IPS-15b (cell line): ENCODE data around the gene GPC6.

ENCODE experiments used
- H3K27me3 ChIP-seq: one replicate; pipeline ENCODE4 v1.6.1; 2013; ENCODE audit warnings: low read length; ENCODE audit not compliant: control insufficient read depth, insufficient read depth
- H3K36me3 ChIP-seq: one replicate; pipeline ENCODE4 v1.6.1; 2013; ENCODE audit warnings: low read length; ENCODE audit not compliant: control insufficient read depth, insufficient read depth
- H3K4me1 ChIP-seq: one replicate; pipeline ENCODE4 v1.6.1; 2013; ENCODE audit warnings: mild to moderate bottlenecking, low read length; ENCODE audit not compliant: control insufficient read depth, insufficient read depth
- H3K4me3 ChIP-seq: one replicate; pipeline ENCODE4 v1.5.1; 2013; ENCODE audit warnings: low read depth, low read length
- H3K9ac ChIP-seq: one replicate; pipeline ENCODE4 v1.6.1; 2013; ENCODE audit warnings: low read depth, mild to moderate bottlenecking, low read length
- H3K9me3 ChIP-seq: one replicate; pipeline ENCODE4 v1.6.1; 2013; ENCODE audit warnings: mild to moderate bottlenecking, low read length; ENCODE audit not compliant: control insufficient read depth, insufficient read depth

The GPC6 gene

GRCh38 chr13:93496985-93497673, 270.5 kb downstream of the GPC6 start:
- Histone ChIP-seq H3K9ac (no peak overlapping the region), H3K36me3 (no peaks in the 10 kb centered on the region), H3K4me1 (no peaks in the 10 kb centered on the region), H3K9me3 (no peaks in the 10 kb centered on the region), H3K27me3 (no peaks in the 10 kb centered on the region), H3K4me3 (no peak overlapping the region)

- Histone ChIP-seq H3K4me3 (no peak overlapping the region), H3K4me1 (no peaks in the 10 kb centered on the region), H3K36me3 (no peaks in the 10 kb centered on the region), H3K9ac (no peak overlapping the region), H3K9me3 (no peaks in the 10 kb centered on the region), H3K27me3 (no peaks in the 10 kb centered on the region)
These were observed 273.4 kb downstream of the GPC6 start for GRCh38 chr13:93499991-93500390.

GRCh38 chr13:93502071-93502470, 275.5 kb downstream of the GPC6 start:
- Histone ChIP-seq H3K9me3 (no peaks in the 10 kb centered on the region), H3K4me1 (no peaks in the 10 kb centered on the region), H3K9ac (no peak overlapping the region), H3K36me3 (no peaks in the 10 kb centered on the region), H3K27me3 (no peaks in the 10 kb centered on the region), H3K4me3 (no peak overlapping the region)

- H3K9ac ChIP-seq: no peak overlapping the region
- H3K4me1 ChIP-seq: no peaks in the 10 kb centered on the region
- H3K9me3 ChIP-seq: no peaks in the 10 kb centered on the region
- no peaks in the 10 kb centered on the region for H3K36me3 ChIP-seq
- no peak overlapping the region for H3K4me3 ChIP-seq
- H3K27me3 ChIP-seq: no peaks in the 10 kb centered on the region
These were observed 276.5 kb downstream of the GPC6 start for GRCh38 chr13:93502987-93503615.

GRCh38 chr13:93505104-93505952, 278.7 kb downstream of the GPC6 start:
- Histone ChIP-seq H3K4me3 (no peak overlapping the region), H3K9me3 (no peaks in the 10 kb centered on the region), H3K4me1 (peaks cover 4% of the 10 kb centered on the region), H3K9ac (no peak overlapping the region), H3K36me3 (no peaks in the 10 kb centered on the region), H3K27me3 (no peaks in the 10 kb centered on the region)

GRCh38 chr13:93511011-93511410, 284.4 kb downstream of the GPC6 start:
- Histone ChIP-seq H3K9ac (no peak overlapping the region), H3K4me1 (peaks cover 4% of the 10 kb centered on the region), H3K36me3 (no peaks in the 10 kb centered on the region), H3K27me3 (no peaks in the 10 kb centered on the region), H3K4me3 (no peak overlapping the region), H3K9me3 (no peaks in the 10 kb centered on the region)

- Histone ChIP-seq H3K36me3 (no peaks in the 10 kb centered on the region), H3K9ac (no peak overlapping the region), H3K27me3 (no peaks in the 10 kb centered on the region), H3K9me3 (no peaks in the 10 kb centered on the region), H3K4me1 (no peaks in the 10 kb centered on the region), H3K4me3 (no peak overlapping the region)
These were observed 288.7 kb downstream of the GPC6 start for GRCh38 chr13:93515267-93515666.

- H3K9me3 ChIP-seq: no peaks in the 10 kb centered on the region
- no peak overlapping the region for H3K9ac ChIP-seq
- no peaks in the 10 kb centered on the region for H3K36me3 ChIP-seq
- H3K4me1 ChIP-seq: peaks cover 3% of the 10 kb centered on the region
- no peaks in the 10 kb centered on the region for H3K27me3 ChIP-seq
- no peak overlapping the region for H3K4me3 ChIP-seq
These were observed 291.1 kb downstream of the GPC6 start for GRCh38 chr13:93517658-93518057.

GRCh38 chr13:93521307-93521706, 294.7 kb downstream of the GPC6 start:
- Histone ChIP-seq H3K27me3 (no peaks in the 10 kb centered on the region), H3K9ac (no peak overlapping the region), H3K36me3 (no peaks in the 10 kb centered on the region), H3K4me3 (no peak overlapping the region), H3K9me3 (no peaks in the 10 kb centered on the region), H3K4me1 (peaks cover 23% of the 10 kb centered on the region)

GRCh38 chr13:93522501-93522900, 295.9 kb downstream of the GPC6 start:
- Histone ChIP-seq H3K4me1 (peaks cover 23% of the 10 kb centered on the region), H3K4me3 (no peak overlapping the region), H3K36me3 (no peaks in the 10 kb centered on the region), H3K9ac (no peak overlapping the region), H3K9me3 (no peaks in the 10 kb centered on the region), H3K27me3 (no peaks in the 10 kb centered on the region)

GRCh38 chr13:93525087-93525486, 298.5 kb downstream of the GPC6 start:
- no peak overlapping the region for H3K9ac ChIP-seq
- H3K36me3 ChIP-seq: no peaks in the 10 kb centered on the region
- no peak overlapping the region for H3K4me3 ChIP-seq
- H3K27me3 ChIP-seq: no peaks in the 10 kb centered on the region
- H3K9me3 ChIP-seq: no peaks in the 10 kb centered on the region
- H3K4me1 ChIP-seq: peaks cover 23% of the 10 kb centered on the region
